ENCODE measurements around the gene SLC24A3. TPM values are rescaled to one million over a fixed set of nuclear protein-coding genes. Genes with fewer than 3 reads are reported as not detected.

Gene SLC24A3
- total and polyA plus RNA-seq, 11 donors = 0.26 to 3.9 (median 0.77) TPM

GRCh38 chr20:19512886-19513677, 300.6 kb downstream of the SLC24A3 start:
- Histone ChIP-seq H3K9me3 (no peaks in the 10 kb centered on the region), H3K4me3 (no peak overlapping the region), H3K36me3 (no peaks in the 10 kb centered on the region), H3K27me3 (peaks cover 0 to 4% (median 0%) of the 10 kb centered on the region in 9 donors), H3K27ac (no peak overlapping the region), H3K4me1 (no peaks in the 10 kb centered on the region)
- ATAC-seq (no peak), DNase-seq (no peak)
- TF ChIP-seq POLR2A (IDR thresholded peaks at IDR 0.05) = no peak
- TF ChIP-seq, protein P1, sequence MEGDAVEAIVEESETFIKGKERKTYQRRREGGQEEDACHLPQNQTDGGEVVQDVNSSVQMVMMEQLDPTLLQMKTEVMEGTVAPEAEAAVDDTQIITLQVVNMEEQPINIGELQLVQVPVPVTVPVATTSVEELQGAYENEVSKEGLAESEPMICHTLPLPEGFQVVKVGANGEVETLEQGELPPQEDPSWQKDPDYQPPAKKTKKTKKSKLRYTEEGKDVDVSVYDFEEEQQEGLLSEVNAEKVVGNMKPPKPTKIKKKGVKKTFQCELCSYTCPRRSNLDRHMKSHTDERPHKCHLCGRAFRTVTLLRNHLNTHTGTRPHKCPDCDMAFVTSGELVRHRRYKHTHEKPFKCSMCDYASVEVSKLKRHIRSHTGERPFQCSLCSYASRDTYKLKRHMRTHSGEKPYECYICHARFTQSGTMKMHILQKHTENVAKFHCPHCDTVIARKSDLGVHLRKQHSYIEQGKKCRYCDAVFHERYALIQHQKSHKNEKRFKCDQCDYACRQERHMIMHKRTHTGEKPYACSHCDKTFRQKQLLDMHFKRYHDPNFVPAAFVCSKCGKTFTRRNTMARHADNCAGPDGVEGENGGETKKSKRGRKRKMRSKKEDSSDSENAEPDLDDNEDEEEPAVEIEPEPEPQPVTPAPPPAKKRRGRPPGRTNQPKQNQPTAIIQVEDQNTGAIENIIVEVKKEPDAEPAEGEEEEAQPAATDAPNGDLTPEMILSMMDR (IDR thresholded peaks at IDR 0.05) = no peak
- intact Hi-C loops (cut with DNase I) = no loop called here
- 48 to 58% (median 54%) methylated on average over 3 of the region's 3 CpGs for WGBS, 4 donors

- intact Hi-C loops (cut with DNase I) = no loop called here
- Histone ChIP-seq H3K9me3 (no peaks in the 10 kb centered on the region), H3K27ac (no peak overlapping the region), H3K27me3 (peaks cover 0 to 4% (median 0%) of the 10 kb centered on the region in 9 donors), H3K36me3 (no peaks in the 10 kb centered on the region), H3K4me3 (no peak overlapping the region), H3K4me1 (no peaks in the 10 kb centered on the region)
- ATAC-seq (no peak), DNase-seq (no peak)
- no peak for TF ChIP-seq POLR2A (IDR thresholded peaks at IDR 0.05)
- TF ChIP-seq, protein P1 (IDR thresholded peaks at IDR 0.05) = no peak
- 74 to 83% (median 82%) methylated on average over 6 of the region's 6 CpGs for WGBS, 4 donors
Observed at GRCh38 chr20:19515074-19515473, 302.6 kb downstream of the SLC24A3 start.

DNA sequence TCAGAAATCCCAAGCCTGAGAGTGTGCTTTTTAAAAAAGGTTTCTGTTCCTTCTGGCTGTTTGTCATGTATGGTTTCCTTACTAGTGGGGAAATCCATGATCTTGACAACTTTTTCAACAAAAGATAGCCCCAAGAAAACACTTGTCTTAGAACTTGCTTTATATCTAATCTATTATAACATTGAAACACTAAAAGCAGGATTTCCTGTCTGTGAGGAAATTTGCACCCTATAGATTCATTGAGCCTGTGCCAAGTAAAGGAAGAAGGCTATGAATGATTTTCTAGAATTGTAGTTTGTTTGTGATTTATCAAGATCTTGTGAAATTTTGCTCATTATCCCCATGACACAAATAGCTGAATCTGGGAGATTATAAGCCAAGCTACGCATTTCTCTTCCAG, 307.0 kb downstream of the SLC24A3 start:
- Histone ChIP-seq H3K4me1 (no peaks in the 10 kb centered on the region), H3K36me3 (no peaks in the 10 kb centered on the region), H3K27ac (no peak overlapping the region), H3K9me3 (no peaks in the 10 kb centered on the region), H3K27me3 (peaks cover 0 to 4% (median 0%) of the 10 kb centered on the region in 9 donors), H3K4me3 (no peak overlapping the region)
- TF ChIP-seq POLR2A (IDR thresholded peaks at IDR 0.05) = no peak
- TF ChIP-seq, protein P1 (IDR thresholded peaks at IDR 0.05) = no peak
- intact Hi-C loops (cut with DNase I) = no loop called here
- ATAC-seq (no peak), DNase-seq (no peak)
- 34 to 74% (median 54%) methylated on average over 1 of the region's 1 CpG for WGBS, 4 donors

DNA sequence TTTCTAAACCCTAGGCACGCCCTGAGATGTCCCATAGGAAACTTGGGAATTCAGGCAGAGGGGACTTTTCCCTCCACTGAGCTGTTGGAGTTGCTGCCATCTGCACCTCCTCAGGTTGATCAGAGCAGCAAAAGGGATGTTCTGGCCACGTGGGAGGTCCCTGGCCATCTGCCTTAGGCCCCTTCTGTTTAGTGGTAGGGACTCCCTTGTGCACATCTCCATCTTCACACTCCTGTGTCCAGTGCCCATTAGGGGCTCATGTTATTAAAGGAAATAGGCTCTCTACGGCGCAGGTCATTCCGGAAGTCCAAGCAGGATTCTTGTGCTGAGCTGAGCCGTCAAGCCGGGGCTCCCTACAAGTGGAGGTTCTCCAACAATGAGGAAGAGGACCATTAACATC, 307.8 kb downstream of the SLC24A3 start:
- Histone ChIP-seq H3K27ac (no peak overlapping the region), H3K4me1 (no peaks in the 10 kb centered on the region), H3K36me3 (no peaks in the 10 kb centered on the region), H3K9me3 (no peaks in the 10 kb centered on the region), H3K27me3 (peaks cover 0 to 4% (median 0%) of the 10 kb centered on the region in 9 donors), H3K4me3 (no peak overlapping the region)
- intact Hi-C loops (cut with DNase I) = no loop called here
- no peak for DNase-seq
- WGBS, 4 donors = 74 to 86% (median 80%) methylated on average over 7 of the region's 7 CpGs
- TF ChIP-seq, protein P1 (IDR thresholded peaks at IDR 0.05) = no peak
- no peak for TF ChIP-seq POLR2A (IDR thresholded peaks at IDR 0.05)
- ATAC-seq = no peak

Data from heart left ventricle (tissue), 16 donors.